Body of pancreas (tissue), 4 donors: ENCODE data around the gene MAPK7. TPM values are rescaled to one million over a fixed set of nuclear protein-coding genes. Genes with fewer than 3 reads are reported as not detected.

ENCODE experiments used
- ATAC-seq: fragments of 150-250 bp; one replicate; pipeline ENCODE4 v1.9.1; 2016
- DNase-seq, 4 donors: peaks; one replicate each; pipeline ENCODE4 v3.0.0-alpha.2; 2019
- H3K27ac ChIP-seq, 4 donors: fragments of 200-600 bp; sonication (generic); 1 replicate in 3 of 4; 2 replicates in 1 of 4; pipeline versions ENCODE4 v1.5.1 to v1.6.1; 2016 to 2019; ENCODE audit warnings: mild to moderate bottlenecking in 1 of 4, mixed read lengths in 1 of 4, moderate library complexity in 1 of 4
- H3K27me3 ChIP-seq, 2 donors: fragments of 200-600 bp; sonication (generic); one replicate each; pipeline ENCODE4 v1.6.0; 2016; ENCODE audit warnings: mild to moderate bottlenecking in 1 of 2
- H3K36me3 ChIP-seq, 2 donors: fragments of 200-600 bp; sonication (generic); replicated peaks in 1 of 2; 2 replicates each; pipeline ENCODE4 v1.5.1; 2016; ENCODE audit warnings: low read depth in 2 of 2; ENCODE audit not compliant: insufficient read depth in 1 of 2
- H3K4me1 ChIP-seq: fragments of 200-600 bp; sonication (generic); one replicate; pipeline ENCODE4 v1.6.0; 2016
- H3K4me3 ChIP-seq, 2 donors: fragments of 200-600 bp; sonication (generic); 1 replicate in 1 of 2; 2 replicates in 1 of 2; pipeline ENCODE4 v1.5.1; 2016 to 2019
- H3K9me3 ChIP-seq, 3 donors: fragments of 200-600 bp; sonication (generic); 1 replicate in 2 of 3; 2 replicates in 1 of 3; pipeline ENCODE4 v1.5.1; 2016
- CTCF ChIP-seq, 7 experiments: fragments of 450-650 bp in 4 of 7; fragments of 200-600 bp in 3 of 7; sonication (generic) in 3 of 7; IDR thresholded peaks; one replicate each; pipeline ENCODE4 v1.5.1; 2016 to 2019; ENCODE audit warnings: antibody characterized with exemption in 7 of 7
- POLR2A ChIP-seq, 3 donors: fragments of 450-650 bp; IDR thresholded peaks; one replicate each; pipeline ENCODE4 v1.6.1; 2016; ENCODE audit warnings: antibody characterized with exemption in 3 of 3, mild to moderate bottlenecking in 2 of 3
- WGBS, 2 donors: methylation state at CpG; one replicate each; pipeline ENCODE4 v1.1.5; 2017; 5-methylcytosine and 5-hydroxymethylcytosine counted together
- intact Hi-C: fragments of 100-400 bp; cut with DNase I; formaldehyde crosslinking; loops from one replicate; pipeline ENCODE4 v1.15.1; 2023
- total RNA-seq, 2 donors: library from RNA; depleted of rRNA; stranded (reverse); fragments of >200 nt; gene quantifications; one replicate each; pipeline ENCODE4 v1.1.0, GENCODE V29; 2016

The MAPK7 gene
- total RNA-seq, 2 donors from 2014 or later, result 10.1 to 29.3 TPM

GRCh38 chr17:19361944-19362276 lies 16.4 kb upstream of the MAPK7 start:
- peak overlapping the region; percentile 40 to 87 (median 86) for H3K27ac ChIP-seq
- peaks cover 26% of the 10 kb centered on the region for H3K4me1 ChIP-seq
- H3K4me3 ChIP-seq, result peak overlapping the region; percentile 41 to 46
- peak in 1 of 3 donors; percentile 26 for TF ChIP-seq POLR2A (IDR thresholded peaks at IDR 0.05)
- no peak for TF ChIP-seq CTCF (IDR thresholded peaks at IDR 0.05)
- DNase-seq, result no peak
- no peak for ATAC-seq
- H3K27me3 ChIP-seq, result no peaks in the 10 kb centered on the region
- intact Hi-C loops, result no loop called here
- H3K36me3 ChIP-seq, result no peaks in the 10 kb centered on the region
- no peaks in the 10 kb centered on the region for H3K9me3 ChIP-seq
- 9 to 11% methylated on average over 8 to 16 of the region's 16 CpGs for WGBS, 2 donors

GRCh38 chr17:19362277-19363113 lies 15.8 kb upstream of the MAPK7 start, which contains the start of gene B9D1:
TSS of gene B9D1 (minus strand) at chr17:19362723. CDS start at chr17:19362569, 154 bp downstream.
- peak; percentile 95 to 96 (median 96) for DNase-seq
- Histone ChIP-seq H3K27me3 (no peaks in the 10 kb centered on the region), H3K36me3 (no peaks in the 10 kb centered on the region), H3K9me3 (no peaks in the 10 kb centered on the region), H3K27ac (peak within 1 kb of the TSS; percentile 53 to 87 (median 86)), H3K4me3 (peak within 1 kb of the TSS; percentile 41 to 46), H3K4me1 (peaks cover 26% of the 10 kb centered on the region)
- TF ChIP-seq POLR2A (IDR thresholded peaks at IDR 0.05) (peak in 2 of 3 donors; percentile 40 to 43), CTCF (IDR thresholded peaks at IDR 0.05) (peak; percentile 92 to 99 (median 99))
- WGBS, 2 donors, result 0% methylated on average over 5 to 83 of the region's 83 CpGs
- intact Hi-C loops, result no loop called here
- ATAC-seq, result peak; percentile 96

- ATAC-seq (no peak), DNase-seq (no peak)
- no peaks in the 10 kb centered on the region for H3K27me3 ChIP-seq
- H3K4me1 ChIP-seq, result peaks cover 26% of the 10 kb centered on the region
- peak overlapping the region; percentile 53 to 87 (median 86) for H3K27ac ChIP-seq
- 18 to 20% methylated on average over 4 to 14 of the region's 14 CpGs for WGBS, 2 donors
- no peaks in the 10 kb centered on the region for H3K9me3 ChIP-seq
- TF ChIP-seq POLR2A (IDR thresholded peaks at IDR 0.05), result no peak
- TF ChIP-seq CTCF (IDR thresholded peaks at IDR 0.05), result no peak
- H3K36me3 ChIP-seq, result no peaks in the 10 kb centered on the region
- intact Hi-C loops, result no loop called here
- H3K4me3 ChIP-seq, result peak overlapping the region in 1 of 2 donors; percentile 46
Measured at GRCh38 chr17:19363114-19363438, 15.2 kb upstream of the MAPK7 start.

- WGBS, 2 donors, result 48 to 77% methylated on average over 3 to 6 of the region's 6 CpGs
- DNase-seq (no peak), ATAC-seq (no peak)
- Histone ChIP-seq H3K36me3 (no peaks in the 10 kb centered on the region), H3K4me3 (no peak overlapping the region), H3K27me3 (no peaks in the 10 kb centered on the region), H3K27ac (no peak overlapping the region), H3K4me1 (peaks cover 26% of the 10 kb centered on the region), H3K9me3 (no peaks in the 10 kb centered on the region)
- TF ChIP-seq CTCF (IDR thresholded peaks at IDR 0.05), result no peak
- TF ChIP-seq POLR2A (IDR thresholded peaks at IDR 0.05), result no peak
- intact Hi-C loops, result no loop called here
Measured at GRCh38 chr17:19363460-19364035, 14.8 kb upstream of the MAPK7 start.
